NT2/D1 (cell line): ENCODE measurements around the gene TENM4.
A peak's percentile ranks its signal among the peaks of the same experiment; 100 is the strongest.

ENCODE experiments used
- DNase-seq: peaks from one replicate; pipeline ENCODE4 v3.0.0-alpha.2; 2011; ENCODE audit warnings: low read depth, low spot score
- H3K27me3 ChIP-seq: 2 replicates; pipeline ENCODE4 v1.6.0; 2011; ENCODE audit warnings: mild to moderate bottlenecking; ENCODE audit not compliant: insufficient read length, insufficient read depth
- H3K36me3 ChIP-seq: 2 replicates; pipeline ENCODE4 v1.6.1; 2011; ENCODE audit warnings: mild to moderate bottlenecking, low read length, mixed read lengths; ENCODE audit not compliant: insufficient read depth, insufficient read length
- H3K4me1 ChIP-seq: 2 replicates; pipeline ENCODE4 v1.5.1; 2011; ENCODE audit not compliant: insufficient read depth, insufficient read length
- H3K4me3 ChIP-seq: 2 replicates; pipeline ENCODE4 v1.5.1; 2011; ENCODE audit warnings: low read depth; ENCODE audit not compliant: insufficient read length
- H3K9ac ChIP-seq: 2 replicates; pipeline ENCODE4 v1.6.0; 2011; ENCODE audit warnings: low read depth; ENCODE audit not compliant: insufficient read length
- H3K9me3 ChIP-seq: 2 replicates; pipeline ENCODE4 v1.5.1; 2011; ENCODE audit warnings: mild to moderate bottlenecking, low read length; ENCODE audit not compliant: insufficient read depth
- SUZ12 ChIP-seq: IDR thresholded peaks from 2 replicates; pipeline ENCODE4 v1.6.1; 2011; ENCODE audit not compliant: insufficient read length, insufficient read depth; ENCODE audit errors: extremely low read depth
- YY1 ChIP-seq: IDR thresholded peaks from 2 replicates; pipeline ENCODE4 v1.6.1; 2011; ENCODE audit not compliant: insufficient read length, insufficient read depth
- ZNF274 ChIP-seq: IDR thresholded peaks from 2 replicates; pipeline ENCODE4 v1.6.1; 2011; ENCODE audit warnings: mild to moderate bottlenecking, low read depth, low read length

The TENM4 gene

DNA sequence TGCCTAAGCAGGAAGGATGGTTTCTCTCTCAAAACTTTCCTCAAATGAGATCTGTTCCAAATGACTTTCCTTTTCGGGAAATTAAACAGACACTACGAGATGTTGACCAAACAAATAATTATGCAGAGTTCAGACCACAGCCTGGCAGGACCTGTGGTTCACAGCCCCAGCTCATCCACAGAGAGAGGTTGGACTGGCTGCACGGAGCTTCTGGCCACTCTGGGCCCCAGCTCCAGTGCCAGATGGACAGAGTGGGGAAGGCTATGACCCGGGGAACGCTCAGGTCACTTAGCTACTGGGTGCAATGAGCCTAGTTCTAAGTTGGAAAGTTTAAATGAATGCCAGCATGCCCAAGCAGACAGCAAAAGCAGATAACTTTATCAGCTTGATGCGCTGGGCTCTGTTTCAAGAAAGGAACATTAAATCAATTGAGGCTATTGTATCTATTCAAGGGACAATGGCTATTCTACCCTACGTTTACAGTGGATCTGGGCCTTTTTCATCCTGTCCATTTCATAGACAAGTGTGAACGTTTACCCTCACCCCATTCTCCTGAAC, 710.5 kb downstream of the TENM4 start:
- Histone ChIP-seq H3K27me3 (no peaks in the 10 kb centered on the region), H3K9me3 (no peaks in the 10 kb centered on the region), H3K4me3 (no peak overlapping the region), H3K9ac (no peak overlapping the region), H3K36me3 (no peaks in the 10 kb centered on the region), H3K4me1 (no peaks in the 10 kb centered on the region)
- TF ChIP-seq SUZ12 (no peak), YY1 (no peak)
- no peak for DNase-seq

DNA sequence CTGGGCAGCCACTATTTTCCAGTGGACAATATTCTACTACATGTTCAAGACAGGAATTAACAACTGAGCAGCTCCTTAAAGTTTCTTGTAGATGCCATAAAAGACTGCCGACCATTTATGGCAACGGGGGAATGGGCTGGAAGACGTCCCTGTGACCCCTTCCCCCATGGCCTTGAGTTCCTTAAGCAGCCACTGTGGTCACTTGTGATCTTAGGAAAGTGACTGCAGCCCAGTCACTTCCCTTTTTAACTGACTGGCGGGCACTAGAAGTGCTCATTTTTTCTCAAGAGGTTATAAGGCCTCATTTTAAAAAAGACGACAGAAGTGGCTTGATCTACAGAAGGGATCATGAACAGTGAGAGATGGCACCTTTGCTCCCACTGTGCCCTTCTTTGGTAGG, 713.0 kb downstream of the TENM4 start:
- Histone ChIP-seq H3K36me3 (peaks cover 4% of the 10 kb centered on the region), H3K4me3 (no peak overlapping the region), H3K4me1 (no peaks in the 10 kb centered on the region), H3K9me3 (no peaks in the 10 kb centered on the region), H3K9ac (no peak overlapping the region), H3K27me3 (no peaks in the 10 kb centered on the region)
- TF ChIP-seq SUZ12 (no peak), YY1 (no peak), ZNF274 (no peak)
- DNase-seq: no peak

GRCh38 chr11:78725200-78725599, 715.6 kb downstream of the TENM4 start:
- H3K9me3 ChIP-seq: no peaks in the 10 kb centered on the region
- H3K4me1 ChIP-seq: no peaks in the 10 kb centered on the region
- no peaks in the 10 kb centered on the region for H3K27me3 ChIP-seq
- H3K36me3 ChIP-seq: peaks cover 4% of the 10 kb centered on the region
- TF ChIP-seq ZNF274 (no peak), YY1 (no peak), SUZ12 (no peak)
- no peak overlapping the region for H3K4me3 ChIP-seq
- H3K9ac ChIP-seq: no peak overlapping the region
- DNase-seq: no peak

DNA sequence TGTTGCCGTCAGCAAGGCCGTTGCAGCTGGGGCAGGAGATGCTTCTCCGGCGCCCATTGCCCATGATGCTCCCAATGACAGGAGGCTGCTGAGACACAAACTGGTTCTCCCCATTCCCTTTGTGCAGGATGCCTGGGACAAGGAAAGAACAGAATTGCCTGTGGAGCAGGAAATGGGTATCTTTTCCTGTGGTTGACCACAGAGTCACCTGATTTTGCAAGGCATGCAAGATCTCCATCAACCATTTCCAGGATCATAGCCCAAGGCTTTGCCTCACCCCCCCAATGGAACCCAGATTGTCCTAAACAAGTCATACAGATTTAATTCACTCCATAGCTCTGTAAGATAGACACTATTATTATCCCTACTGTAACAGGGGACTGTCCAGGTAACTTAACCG, 718.0 kb downstream of the TENM4 start:
- DNase-seq: no peak
- Histone ChIP-seq H3K36me3 (peaks cover 4% of the 10 kb centered on the region), H3K27me3 (no peaks in the 10 kb centered on the region), H3K9ac (no peak overlapping the region), H3K4me3 (no peak overlapping the region), H3K4me1 (no peaks in the 10 kb centered on the region), H3K9me3 (no peaks in the 10 kb centered on the region)
- no peak for TF ChIP-seq ZNF274
- TF ChIP-seq SUZ12: no peak
- TF ChIP-seq YY1: no peak

GRCh38 chr11:78720281-78720989, 720.4 kb downstream of the TENM4 start:
- no peak overlapping the region for H3K4me3 ChIP-seq
- no peak for TF ChIP-seq SUZ12
- no peak for TF ChIP-seq YY1
- TF ChIP-seq ZNF274: no peak

GRCh38 chr11:78717041-78717440, 723.8 kb downstream of the TENM4 start:
- DNase-seq: no peak
- Histone ChIP-seq H3K4me3 (no peak overlapping the region), H3K36me3 (no peaks in the 10 kb centered on the region), H3K9ac (no peak overlapping the region), H3K9me3 (no peaks in the 10 kb centered on the region), H3K4me1 (peaks cover 2% of the 10 kb centered on the region), H3K27me3 (no peaks in the 10 kb centered on the region)
- no peak for TF ChIP-seq SUZ12
- TF ChIP-seq YY1: no peak
- TF ChIP-seq ZNF274: no peak

More at GRCh38 chr11:78720281-78720989, 720.4 kb downstream of the TENM4 start:
- H3K9me3 ChIP-seq: no peaks in the 10 kb centered on the region
- H3K9ac ChIP-seq: no peak overlapping the region
- peaks cover 2% of the 10 kb centered on the region for H3K4me1 ChIP-seq
- H3K36me3 ChIP-seq: peaks cover 4% of the 10 kb centered on the region
- H3K27me3 ChIP-seq: no peaks in the 10 kb centered on the region
- DNase-seq: no peak

GRCh38 chr11:78715639-78716311, 725.1 kb downstream of the TENM4 start:
- no peak overlapping the region for H3K9ac ChIP-seq
- peak; percentile 68 for DNase-seq
- H3K9me3 ChIP-seq: no peaks in the 10 kb centered on the region
- H3K27me3 ChIP-seq: no peaks in the 10 kb centered on the region
- H3K4me1 ChIP-seq: peaks cover 2% of the 10 kb centered on the region
- no peak overlapping the region for H3K4me3 ChIP-seq
- no peaks in the 10 kb centered on the region for H3K36me3 ChIP-seq
- TF ChIP-seq ZNF274 (no peak), SUZ12 (no peak), YY1 (no peak)
